KMS-11 (cell line): ENCODE results near the gene MAP1LC3B.

Experiments used
- H2AFZ ChIP-seq: fragments of 200-600 bp; sonication (generic); 2 replicates; pipeline ENCODE4 v1.6.1; 2016; ENCODE audit warnings: antibody characterized with exemption, mixed run types, low read depth
- H3K27ac ChIP-seq: fragments of 200-600 bp; sonication (generic); 2 replicates; pipeline ENCODE4 v1.6.1; 2016; ENCODE audit warnings: mild to moderate bottlenecking, mixed run types
- H3K27me3 ChIP-seq: fragments of 200-600 bp; sonication (generic); 2 replicates; pipeline ENCODE4 v1.6.1; 2017; ENCODE audit warnings: mild to moderate bottlenecking, low read depth, mixed run types, moderate library complexity; ENCODE audit not compliant: insufficient read depth
- H3K36me3 ChIP-seq: fragments of 200-600 bp; sonication (generic); 2 replicates; pipeline ENCODE4 v1.6.1; 2017; ENCODE audit warnings: mild to moderate bottlenecking, mixed run types; ENCODE audit not compliant: insufficient read depth
- H3K4me1 ChIP-seq: fragments of 200-600 bp; sonication (generic); 2 replicates; pipeline ENCODE4 v1.6.1; 2016; ENCODE audit warnings: mild to moderate bottlenecking, low read depth, mixed run types; ENCODE audit not compliant: poor library complexity, severe bottlenecking
- H3K4me2 ChIP-seq: fragments of 200-600 bp; sonication (generic); 2 replicates; pipeline ENCODE4 v1.7.0; 2016; ENCODE audit warnings: mild to moderate bottlenecking, mixed run types
- H3K4me3 ChIP-seq: fragments of 200-600 bp; sonication (generic); IDR thresholded peaks from 2 replicates; pipeline ENCODE4 v1.6.1; 2017; ENCODE audit warnings: low read depth, low read length, mixed read lengths; ENCODE audit not compliant: insufficient read depth
- H3K79me2 ChIP-seq: fragments of 200-600 bp; sonication (generic); 2 replicates; pipeline ENCODE4 v1.6.1; 2016; ENCODE audit warnings: low read depth, mixed run types; ENCODE audit not compliant: insufficient read depth
- H3K9ac ChIP-seq: fragments of 200-600 bp; sonication (generic); 2 replicates; pipeline ENCODE4 v1.6.1; 2016; ENCODE audit warnings: mild to moderate bottlenecking, mixed run types
- H4K20me1 ChIP-seq: fragments of 200-600 bp; sonication (generic); 2 replicates; pipeline ENCODE4 v1.6.1; 2016; ENCODE audit warnings: mild to moderate bottlenecking, mixed run types; ENCODE audit not compliant: insufficient read depth
- CTCF ChIP-seq: fragments of 200-600 bp; sonication (generic); conservative IDR thresholded peaks from 2 replicates; pipeline ENCODE4 v1.6.1; 2017; ENCODE audit warnings: low read depth, mild to moderate bottlenecking, antibody characterized with exemption, low read length, moderate library complexity, mixed read lengths

The MAP1LC3B gene

GRCh38 chr16:87347932-87348615 is 44.1 kb upstream of the MAP1LC3B start:
- no peak for TF ChIP-seq CTCF
- Histone ChIP-seq H3K27ac (no peak overlapping the region), H3K4me2 (no peak overlapping the region), H3K4me3 (no peak overlapping the region), H4K20me1 (no peaks in the 10 kb centered on the region), H3K27me3 (no peaks in the 10 kb centered on the region), H3K4me1 (peaks cover 32% of the 10 kb centered on the region), H3K36me3 (no peaks in the 10 kb centered on the region), H3K79me2 (peaks cover 14% of the 10 kb centered on the region; the same call in 1 of the 2 replicates), H2AFZ (no peak overlapping the region), H3K9ac (no peak overlapping the region)

GRCh38 chr16:87348616-87349157 is 43.4 kb upstream of the MAP1LC3B start:
- Histone ChIP-seq H3K4me1 (peaks cover 32% of the 10 kb centered on the region), H3K27me3 (no peaks in the 10 kb centered on the region), H4K20me1 (no peaks in the 10 kb centered on the region), H3K27ac (no peak overlapping the region), H3K4me2 (no peak overlapping the region), H2AFZ (no peak overlapping the region), H3K79me2 (peaks cover 9% of the 10 kb centered on the region; the same call in 1 of the 2 replicates), H3K4me3 (no peak overlapping the region), H3K36me3 (no peaks in the 10 kb centered on the region), H3K9ac (no peak overlapping the region)
- no peak for TF ChIP-seq CTCF

- no peak overlapping the region for H2AFZ ChIP-seq
- no peak overlapping the region for H3K4me2 ChIP-seq
- no peaks in the 10 kb centered on the region for H3K36me3 ChIP-seq
- no peaks in the 10 kb centered on the region for H3K27me3 ChIP-seq
- no peaks in the 10 kb centered on the region; the same call in 1 of the 2 replicates for H3K79me2 ChIP-seq
- no peak for TF ChIP-seq CTCF
- peaks cover 20% of the 10 kb centered on the region for H3K4me1 ChIP-seq
- H3K27ac ChIP-seq: no peak overlapping the region
- H3K4me3 ChIP-seq: no peak overlapping the region
- no peaks in the 10 kb centered on the region for H4K20me1 ChIP-seq
- no peak overlapping the region for H3K9ac ChIP-seq
These were observed 42.1 kb upstream of the MAP1LC3B start for GRCh38 chr16:87350031-87350430.

- Histone ChIP-seq H3K4me1 (peaks cover 14% of the 10 kb centered on the region), H3K36me3 (no peaks in the 10 kb centered on the region), H4K20me1 (no peaks in the 10 kb centered on the region), H2AFZ (no peak overlapping the region), H3K27me3 (no peaks in the 10 kb centered on the region), H3K9ac (no peak overlapping the region), H3K27ac (no peak overlapping the region), H3K79me2 (no peaks in the 10 kb centered on the region; the same call in 1 of the 2 replicates), H3K4me2 (no peak overlapping the region), H3K4me3 (no peak overlapping the region)
- no peak for TF ChIP-seq CTCF
These were observed 41.3 kb upstream of the MAP1LC3B start for GRCh38 chr16:87350681-87351319.
